Measurements from ENCODE around the gene NDUFB10.
A peak's percentile ranks its signal among the peaks of the same experiment; 100 is the strongest.

The NDUFB10 gene

GRCh38 chr16:1971796-1972489 lies 12.6 kb downstream of the NDUFB10 start, which contains the start of gene TBL3:
Gene TBL3 (plus strand): TSS chr16:1972053. CDS start chr16:1972165, 112 bp downstream.
- peak; percentile 90 for DNase-seq (ENCODE audit: low spot score)

GRCh38 chr16:1972490-1972877 lies 13.1 kb downstream of the NDUFB10 start:
- no peak for DNase-seq (ENCODE audit: low spot score)

GRCh38 chr16:1973461-1974156 lies 14.3 kb downstream of the NDUFB10 start:
- DNase-seq (ENCODE audit: low spot score), result no peak

GRCh38 chr16:1974157-1975070 lies 15.1 kb downstream of the NDUFB10 start:
- no peak for DNase-seq (ENCODE audit: low spot score)

- no peak for DNase-seq (ENCODE audit: low spot score)
Measured at GRCh38 chr16:1975432-1976215, 16.3 kb downstream of the NDUFB10 start.

- DNase-seq (ENCODE audit: low spot score), result no peak
Measured at GRCh38 chr16:1976216-1976520, 16.8 kb downstream of the NDUFB10 start.

GRCh38 chr16:1976951-1977874 lies 17.9 kb downstream of the NDUFB10 start:
- no peak for DNase-seq (ENCODE audit: low spot score)

- DNase-seq (ENCODE audit: low spot score), result no peak
Measured at GRCh38 chr16:1977875-1978268, 18.5 kb downstream of the NDUFB10 start.

- DNase-seq (ENCODE audit: low spot score), result no peak
Measured at GRCh38 chr16:1978476-1979120, 19.3 kb downstream of the NDUFB10 start.

GRCh38 chr16:1979271-1980029 lies 20.1 kb downstream of the NDUFB10 start:
- DNase-seq (ENCODE audit: low spot score), result no peak

GRCh38 chr16:1980030-1980769 lies 20.9 kb downstream of the NDUFB10 start:
- DNase-seq (ENCODE audit: low spot score), result no peak

- no peak for DNase-seq (ENCODE audit: low spot score)
Measured at GRCh38 chr16:1980770-1981087, 21.4 kb downstream of the NDUFB10 start.

- DNase-seq (ENCODE audit: low spot score), result no peak
Measured at GRCh38 chr16:1981398-1981836, 22.1 kb downstream of the NDUFB10 start, which contains the start of gene NOXO1. Gene NOXO1 (minus strand): TSS chr16:1981469. CDS start chr16:1981179, 290 bp downstream.

- DNase-seq (ENCODE audit: low spot score), result peak; percentile 69
Measured at GRCh38 chr16:1982013-1982433, 22.7 kb downstream of the NDUFB10 start.

- DNase-seq (ENCODE audit: low spot score), result no peak
Measured at GRCh38 chr16:1982991-1983543, 23.7 kb downstream of the NDUFB10 start.

GRCh38 chr16:1983544-1984346 lies 24.4 kb downstream of the NDUFB10 start, which contains the start of gene GFER:
Gene GFER (plus strand): TSS chr16:1984193. CDS start chr16:1984219, 26 bp downstream.
- peak; percentile 96 for DNase-seq (ENCODE audit: low spot score)

All from COLO829 (cell line).